Stimulated activated CD8-positive, alpha-beta memory T cell treated with anti-CD3 and anti-CD28 coated beads, Interleukin-12 subunit alpha, Interleukin-12 subunit beta, amount 100 ng/mL, for 4 hours (primary cell): ENCODE data around the gene SLC35B2.

Source experiments
- DNase-seq: peaks from one replicate; pipeline ENCODE4 v3.0.0-alpha.2; 2020; ENCODE audit warnings: low read depth

The SLC35B2 gene

DNA sequence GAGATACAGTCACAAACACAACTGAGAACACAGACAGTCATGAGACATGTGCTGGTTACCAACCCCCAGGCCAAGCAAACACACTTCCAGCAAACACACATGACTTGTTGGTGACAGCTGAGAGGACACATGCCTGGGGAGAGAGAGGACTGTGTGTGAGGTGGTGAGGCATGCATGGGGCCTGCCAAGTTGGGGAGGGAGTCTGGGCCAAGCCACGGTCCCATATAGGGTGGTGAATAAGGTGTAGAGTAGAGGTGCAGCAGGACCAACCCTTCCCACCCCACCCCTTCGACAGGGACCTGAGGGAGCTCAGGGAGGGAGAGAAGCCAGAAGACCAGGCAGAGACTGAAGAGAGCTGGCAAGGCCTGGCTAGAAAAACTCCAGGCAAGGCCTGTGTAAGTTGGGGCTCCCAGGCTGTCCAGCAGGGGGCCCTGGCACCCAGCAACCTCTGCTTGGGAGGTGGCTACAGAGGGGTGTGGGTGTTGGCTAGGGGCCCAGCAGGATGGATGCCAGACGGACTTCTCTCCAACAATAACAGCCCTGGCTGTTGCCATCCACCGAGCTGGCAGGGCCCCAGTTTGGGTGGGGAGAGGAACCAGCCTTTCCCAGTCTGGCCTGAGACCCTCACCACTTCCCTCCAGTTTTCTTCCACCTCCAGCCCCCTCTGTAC is 35.9 kb downstream of the SLC35B2 start:
- DNase-seq = peak; percentile 45

DNA sequence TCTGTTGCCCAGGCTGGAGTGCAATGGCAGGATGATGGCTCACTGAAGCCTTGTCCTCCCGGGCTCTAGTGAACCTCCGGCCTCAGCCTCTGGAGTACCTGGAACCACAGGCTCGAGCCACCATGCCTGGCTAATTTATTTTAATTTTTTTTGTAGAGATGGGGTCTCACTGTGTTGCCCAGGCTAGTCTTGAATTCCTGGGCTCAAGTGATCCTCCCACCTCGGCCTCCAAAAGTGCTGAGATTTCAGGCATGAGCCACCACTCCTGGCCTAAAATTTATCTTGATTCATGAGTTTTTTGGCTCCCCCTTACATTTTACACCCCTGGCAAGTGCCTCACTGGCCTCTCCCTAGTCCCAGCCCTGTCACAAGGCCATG is 36.4 kb downstream of the SLC35B2 start:
- DNase-seq = no peak

DNA sequence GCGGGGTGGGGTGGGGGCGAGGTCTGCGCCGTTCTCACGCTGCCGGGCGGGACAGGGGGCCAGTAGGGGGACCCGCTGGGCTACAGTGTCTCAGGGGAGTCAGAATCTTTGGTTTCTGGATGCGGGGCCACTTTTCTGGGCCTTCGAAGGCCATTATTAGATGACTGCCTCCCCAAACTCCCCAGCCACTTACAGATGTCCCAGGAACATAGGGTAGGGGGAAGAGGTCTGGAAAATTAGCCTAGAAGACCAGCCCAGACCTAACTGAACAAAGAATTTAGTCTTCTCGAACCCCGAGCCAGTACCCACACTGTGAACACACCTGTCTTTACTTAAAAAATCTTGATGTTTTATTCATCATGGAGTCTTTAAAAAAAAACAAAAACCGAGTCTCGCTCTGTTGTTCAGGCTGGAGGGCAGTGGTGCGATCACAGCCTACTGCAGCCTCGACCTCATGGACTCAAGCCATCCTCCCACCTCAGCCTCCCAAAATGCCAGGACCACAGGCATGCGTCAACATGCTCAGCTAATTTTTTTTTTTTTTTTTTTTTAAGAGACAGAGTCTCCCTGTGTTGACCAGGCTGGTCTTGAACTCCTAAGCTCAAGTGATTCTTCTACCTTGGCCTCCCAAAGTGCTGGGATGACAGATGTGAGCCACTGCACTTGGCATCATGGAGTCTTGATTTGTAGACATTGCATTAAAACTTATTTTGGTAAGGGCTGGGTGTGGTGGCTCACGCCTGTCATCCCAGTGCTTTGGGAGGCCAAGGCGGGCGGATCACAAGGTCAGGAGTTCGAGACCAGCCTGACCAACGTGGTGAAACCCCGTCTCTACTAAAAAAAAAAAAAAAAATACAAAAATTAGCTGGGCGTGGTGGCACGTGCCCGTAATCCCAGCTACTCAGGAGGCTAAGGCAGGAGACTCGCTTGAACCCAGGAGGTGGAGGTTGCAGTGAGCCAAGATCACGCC is 37.2 kb downstream of the SLC35B2 start:
- DNase-seq = no peak

DNA sequence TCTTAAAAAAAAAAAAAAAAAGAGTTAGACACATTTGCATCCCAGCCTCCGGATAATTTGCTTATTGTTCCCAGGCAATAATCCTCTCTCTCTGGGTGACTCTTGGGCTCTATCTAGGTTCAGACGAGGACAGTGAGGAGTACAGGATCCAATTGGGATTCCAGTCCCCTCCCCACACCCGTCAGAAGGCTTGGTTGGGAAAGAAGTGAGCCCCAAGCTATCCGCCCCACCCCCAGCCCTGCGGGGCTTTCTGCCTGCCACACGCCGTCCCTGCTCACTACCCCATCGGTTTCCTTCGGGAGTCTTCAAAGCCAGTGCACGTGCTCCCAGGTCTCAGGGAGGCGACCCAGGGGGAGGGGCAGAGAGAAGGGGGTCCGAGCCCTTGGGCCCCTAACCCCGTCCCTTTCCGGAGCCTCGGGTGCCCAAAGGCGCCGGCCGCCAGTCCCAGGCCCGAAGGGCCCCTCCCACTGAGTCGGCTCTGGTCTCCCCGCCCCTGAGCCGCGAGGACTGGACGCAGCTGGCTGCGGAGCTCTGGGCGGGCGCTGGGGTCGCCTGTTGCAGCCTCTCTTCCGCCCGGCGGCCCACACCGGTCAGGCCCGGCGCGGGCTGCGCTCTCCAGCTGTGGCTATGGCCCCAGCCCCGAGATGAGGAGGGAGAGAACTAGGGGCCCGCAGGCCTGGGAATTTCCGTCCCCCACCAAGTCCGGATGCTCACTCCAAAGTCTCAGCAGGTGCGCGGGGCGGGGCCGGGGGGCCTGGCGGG is 38.1 kb downstream of the SLC35B2 start:
- no peak for DNase-seq

- DNase-seq = no peak
These were observed 39.8 kb downstream of the SLC35B2 start for GRCh38 chr6:44217332-44218143.

DNA sequence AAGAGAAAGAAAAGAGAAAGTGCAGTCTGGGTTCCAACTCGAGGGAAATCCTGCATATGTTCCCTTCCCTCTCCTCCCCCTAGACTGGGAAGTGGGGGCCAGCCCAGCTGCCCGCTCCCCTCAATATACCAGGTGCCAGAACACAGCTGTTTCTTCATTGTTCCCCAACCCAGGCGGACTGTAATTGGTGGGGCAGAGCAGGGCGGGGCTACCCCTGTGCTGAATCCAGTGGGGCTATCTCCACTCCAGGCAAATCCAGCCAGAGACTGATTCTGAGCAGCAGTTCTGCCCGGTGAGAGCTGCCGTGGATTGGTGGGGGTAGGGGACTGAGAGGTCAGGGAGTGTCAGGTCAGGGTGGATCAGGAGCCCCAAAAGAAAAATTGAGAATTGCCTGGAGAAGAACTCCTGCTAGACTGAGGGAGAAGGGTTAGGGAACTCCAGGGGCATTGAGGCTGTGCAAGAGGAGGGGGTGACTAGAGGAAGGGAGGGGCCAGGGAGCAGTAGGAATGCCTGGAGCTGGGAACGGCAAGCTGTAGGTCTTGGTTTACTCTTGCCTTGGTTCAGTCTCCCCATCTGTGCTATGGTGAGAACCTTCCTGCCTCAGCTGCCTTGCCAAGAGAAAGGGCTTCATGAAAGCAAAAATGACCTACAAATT is 40.5 kb downstream of the SLC35B2 start, which contains the start of gene MYMX:
Gene MYMX (plus strand): TSS at position 250 of the 655 bp plus-strand sequence. CDS start 546 bp downstream, outside the sequence.
- no peak for DNase-seq

- no peak for DNase-seq
These were observed 43.0 kb downstream of the SLC35B2 start for GRCh38 chr6:44214307-44214706.

DNA sequence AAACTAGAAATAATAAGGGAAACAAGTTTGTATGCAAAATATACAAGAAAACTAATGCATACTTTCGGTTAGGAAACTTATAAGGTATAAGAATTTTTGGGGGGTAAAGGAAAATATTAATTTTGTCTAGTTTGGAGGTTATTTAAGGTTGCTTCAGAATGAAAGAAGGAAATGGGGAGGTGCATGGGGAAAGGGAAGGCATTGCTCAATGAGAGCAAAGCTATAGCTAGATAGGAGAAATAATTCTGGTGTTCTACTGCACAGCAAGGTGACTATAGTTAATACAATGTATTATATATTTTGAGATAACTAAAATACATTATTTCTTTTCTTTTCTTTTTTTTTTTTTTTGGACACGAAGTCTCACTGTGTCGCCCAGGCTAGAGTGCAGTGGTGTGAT is 46.0 kb downstream of the SLC35B2 start:
- no peak for DNase-seq

- DNase-seq = no peak
These were observed 49.4 kb downstream of the SLC35B2 start for GRCh38 chr6:44207966-44208365.
